ENCODE measurements around the gene CNTN5. TPM values are rescaled to one million over a fixed set of nuclear protein-coding genes. Genes with fewer than 3 reads are reported as not detected.
"Not testable (repeated sequence)": the region's sequence is repeated elsewhere in the genome, so short reads cannot be mapped to it uniquely, and the experiment has no call there.

Gene CNTN5
- total RNA-seq, 2 donors from 2014 or later, result 1.4 to 3.3 TPM

DNA sequence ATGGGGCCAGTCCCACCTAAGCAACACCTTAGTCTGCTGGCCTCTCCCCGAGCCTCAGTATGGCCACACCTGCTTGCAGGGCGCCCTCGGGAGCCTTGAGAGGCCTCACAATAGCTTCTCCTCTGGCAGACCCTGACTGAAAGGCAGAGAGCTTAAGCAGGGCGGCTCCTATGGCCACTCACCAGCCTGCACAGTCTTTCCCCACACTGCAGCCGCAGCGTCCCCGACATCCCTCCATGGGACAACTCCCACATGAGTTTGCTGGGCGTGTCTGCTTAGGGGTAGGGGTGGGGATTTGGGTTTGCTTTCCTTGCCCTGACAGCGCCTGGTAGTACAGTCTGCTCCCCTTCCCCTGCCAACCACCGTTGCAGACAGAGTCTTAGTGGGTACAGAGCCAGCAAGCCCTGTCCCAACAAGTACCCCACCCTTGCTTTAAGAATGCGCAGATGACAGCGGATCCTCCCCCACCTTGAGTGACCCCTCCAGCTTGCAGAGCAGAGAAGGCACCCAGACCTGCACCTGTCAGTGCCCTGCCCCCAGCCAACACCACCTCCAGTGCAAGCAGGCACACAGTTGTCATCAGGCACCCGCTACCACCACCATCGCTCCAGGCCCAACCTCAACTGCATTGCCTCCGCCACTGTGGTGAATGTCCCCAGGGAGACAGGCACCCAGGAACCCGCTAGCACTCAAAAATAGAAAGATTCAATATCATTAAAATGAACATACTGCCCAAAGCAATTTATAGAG is 1252.5 kb downstream of the CNTN5 start:
- Histone ChIP-seq H3K27ac (ENCODE audit: low read depth, low read length) (no peak overlapping the region), H3K9ac (ENCODE audit: extremely low read depth, low read length, poor library complexity, severe bottlenecking) (no peak overlapping the region), H3K4me3 (ENCODE audit: low read length) (no peak overlapping the region), H3K36me3 (ENCODE audit: control insufficient read depth, insufficient read depth, low read length) (no peaks in the 10 kb centered on the region), H3K9me3 (ENCODE audit: control insufficient read depth, low read length) (no peaks in the 10 kb centered on the region), H3K27me3 (ENCODE audit: control insufficient read depth, insufficient read depth, low read length, poor library complexity, severe bottlenecking) (no peaks in the 10 kb centered on the region), H3K4me1 (ENCODE audit: control insufficient read depth, insufficient read depth, low read length) (no peaks in the 10 kb centered on the region)
- H3K27ac Mint-ChIP-seq, result no peak overlapping the region
- DNase-seq, result no peak
- WGBS, 2 experiments (ENCODE audit: insufficient coverage in 1 of 2, insufficient read length in 1 of 2), result 91 to 92% methylated on average over 8 to 16 of the region's 16 CpGs
- no peak for TF ChIP-seq CTCF (conservative IDR thresholded peaks at IDR 0.05)
- H3K27me3 Mint-ChIP-seq (ENCODE audit: insufficient read depth), result no peaks in the 10 kb centered on the region
- no peaks in the 10 kb centered on the region for H3K36me3 Mint-ChIP-seq (ENCODE audit: low read depth)
- H3K4me3 Mint-ChIP-seq, result no peak overlapping the region
- no peaks in the 10 kb centered on the region for H3K4me1 Mint-ChIP-seq
- no peaks in the 10 kb centered on the region for H3K9me3 Mint-ChIP-seq

GRCh38 chr11:100274466-100274865 is 1253.7 kb downstream of the CNTN5 start:
- not testable (repeated sequence) for H3K9me3 ChIP-seq (ENCODE audit: control insufficient read depth, low read length); H3K4me3 ChIP-seq (ENCODE audit: low read length); H3K36me3 ChIP-seq (ENCODE audit: control insufficient read depth, insufficient read depth, low read length); DNase-seq; H3K9ac ChIP-seq (ENCODE audit: extremely low read depth, low read length, poor library complexity, severe bottlenecking); H3K27me3 ChIP-seq (ENCODE audit: control insufficient read depth, insufficient read depth, low read length, poor library complexity, severe bottlenecking); H3K27ac Mint-ChIP-seq; H3K27me3 Mint-ChIP-seq (ENCODE audit: insufficient read depth); H3K4me1 ChIP-seq (ENCODE audit: control insufficient read depth, insufficient read depth, low read length); H3K27ac ChIP-seq (ENCODE audit: low read depth, low read length); H3K4me3 Mint-ChIP-seq; H3K4me1 Mint-ChIP-seq; H3K9me3 Mint-ChIP-seq; H3K36me3 Mint-ChIP-seq (ENCODE audit: low read depth)
- 78% methylated on average over 4 of the region's 4 CpGs; no CpG with 5 or more reads in 1 of the 2 experiments for WGBS, 2 experiments (ENCODE audit: insufficient coverage in 1 of 2, insufficient read length in 1 of 2)

DNA sequence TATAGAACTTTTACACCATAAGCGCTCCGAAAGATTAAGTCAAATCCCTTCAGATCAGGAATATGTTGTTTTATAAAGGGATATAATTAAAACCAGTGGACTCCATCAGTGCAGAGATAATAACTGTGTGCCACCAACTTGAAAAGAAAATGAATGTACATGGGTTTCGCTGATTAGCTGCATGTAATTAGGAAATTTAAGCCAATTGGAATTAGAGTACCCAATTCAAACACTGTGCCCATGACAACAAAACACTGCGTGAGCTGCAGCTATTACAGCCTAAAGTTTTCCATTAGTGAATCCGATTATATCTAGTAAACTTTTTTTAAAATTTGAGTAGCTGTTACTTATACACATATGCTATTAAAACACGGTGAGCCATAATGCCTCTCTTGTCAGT is 1274.0 kb downstream of the CNTN5 start:
- H3K27me3 ChIP-seq (ENCODE audit: control insufficient read depth, insufficient read depth, low read length, poor library complexity, severe bottlenecking), result no peaks in the 10 kb centered on the region
- no peaks in the 10 kb centered on the region for H3K9me3 Mint-ChIP-seq

More for the DNA sequence above, 1274.0 kb downstream of the CNTN5 start:
- Mint-ChIP-seq H3K36me3 (ENCODE audit: low read depth) (no peaks in the 10 kb centered on the region), H3K4me1 (peaks cover 9% of the 10 kb centered on the region), H3K27me3 (ENCODE audit: insufficient read depth) (no peaks in the 10 kb centered on the region), H3K4me3 (no peak overlapping the region), H3K27ac (no peak overlapping the region)
- H3K9me3 ChIP-seq (ENCODE audit: control insufficient read depth, low read length), result no peaks in the 10 kb centered on the region
- H3K4me1 ChIP-seq (ENCODE audit: control insufficient read depth, insufficient read depth, low read length), result no peaks in the 10 kb centered on the region
- no peak overlapping the region for H3K27ac ChIP-seq (ENCODE audit: low read depth, low read length)
- DNase-seq, result no peak
- WGBS, 2 experiments (ENCODE audit: insufficient coverage in 1 of 2, insufficient read length in 1 of 2), result 92 to 100% methylated on average over 3 to 6 of the region's 6 CpGs
- no peak overlapping the region for H3K4me3 ChIP-seq (ENCODE audit: low read length)
- TF ChIP-seq CTCF (conservative IDR thresholded peaks at IDR 0.05), result no peak
- H3K9ac ChIP-seq (ENCODE audit: extremely low read depth, low read length, poor library complexity, severe bottlenecking), result no peak overlapping the region
- no peaks in the 10 kb centered on the region for H3K36me3 ChIP-seq (ENCODE audit: control insufficient read depth, insufficient read depth, low read length)
